Panc1 (cell line): Measurements from ENCODE around the gene PLCD4. TPM values are rescaled to one million over a fixed set of nuclear protein-coding genes. Genes with fewer than 3 reads are reported as not detected.
A peak's percentile ranks its signal among the peaks of the same experiment; 100 is the strongest.

Experiments used
- ATAC-seq: fragments of 200-7000 bp; cut with Tn5 transposase; 2 replicates; pipeline ENCODE4 v1.9.1; 2020; ENCODE audit warnings: mild to moderate bottlenecking, moderate library complexity
- BruUV-seq: library from RNA; stranded (reverse); fragments of 400-500 nt; replicated peaks from 2 replicates; lab custom pipeline; 2021; lab: Mats Ljungman, UMichigan
- CTCF ChIA-PET: fragments of 300-600 bp; sonication (Branson Sonifier 250); formaldehyde crosslinking; loops from one replicate; lab custom pipeline; 2022; ENCODE audit warnings: antibody characterized with exemption; lab: Charles Lee
- POLR2A ChIA-PET: fragments of 300-600 bp; sonication (Branson Sonifier 250); formaldehyde crosslinking; loops from one replicate; lab custom pipeline; 2022; ENCODE audit warnings: antibody characterized with exemption; lab: Charles Lee
- DNase-seq: peaks from one replicate; pipeline ENCODE4 v3.0.0-alpha.2; 2010; ENCODE audit warnings: low read depth, low spot score
- H3K27ac ChIP-seq: 2 replicates; pipeline ENCODE4 v1.5.1; 2011; ENCODE audit warnings: mild to moderate bottlenecking, low read length, inconsistent platforms
- H3K27me3 ChIP-seq: fragments of 200-500 bp; sonication (Bioruptor generic); 2 replicates; pipeline ENCODE4 v1.6.0; 2014; ENCODE audit warnings: low read length, inconsistent platforms; ENCODE audit not compliant: control insufficient read depth, insufficient read depth
- H3K36me3 ChIP-seq: fragments of 200-500 bp; sonication (Bioruptor generic); 2 replicates; pipeline ENCODE4 v1.5.1; 2014; ENCODE audit warnings: inconsistent platforms, mild to moderate bottlenecking, low read length, moderate library complexity; ENCODE audit not compliant: control insufficient read depth, insufficient read depth
- H3K4me1 ChIP-seq: 2 replicates; pipeline ENCODE4 v1.5.1; 2011; ENCODE audit warnings: inconsistent platforms, mild to moderate bottlenecking, low read length, moderate library complexity; ENCODE audit not compliant: control insufficient read depth, insufficient read depth
- H3K4me3 ChIP-seq, 2 experiments: 2 replicates each; pipeline ENCODE4 v1.5.1; 2011 to 2012; ENCODE audit warnings: low read depth in 2 of 2, low read length in 2 of 2, mild to moderate bottlenecking in 2 of 2, inconsistent platforms in 1 of 2, moderate library complexity in 1 of 2
- H3K9me3 ChIP-seq: fragments of 200-500 bp; sonication (Bioruptor generic); 2 replicates; pipeline ENCODE4 v1.5.1; 2014; ENCODE audit warnings: low read depth, mild to moderate bottlenecking, inconsistent platforms, low read length, moderate library complexity; ENCODE audit not compliant: control insufficient read depth, insufficient read depth
- CTCF ChIP-seq: fragments of 450-650 bp; IDR thresholded peaks from 2 replicates; pipeline ENCODE4 v1.5.1; 2017; ENCODE audit warnings: mild to moderate bottlenecking
- POLR2AphosphoS5 ChIP-seq: IDR thresholded peaks from 2 replicates; pipeline ENCODE4 v1.6.1; 2012; ENCODE audit warnings: mild to moderate bottlenecking, low read depth, low read length, moderate library complexity
- REST ChIP-seq, 2 experiments: IDR thresholded peaks; 2 replicates each; pipeline ENCODE4 v1.6.1; 2011 to 2012; ENCODE audit warnings: low read depth in 2 of 2, control low read depth in 1 of 2, low read length in 1 of 2, mild to moderate bottlenecking in 1 of 2, moderate library complexity in 1 of 2; ENCODE audit not compliant: insufficient read depth in 1 of 2
- SIN3A ChIP-seq: IDR thresholded peaks from 2 replicates; pipeline ENCODE4 v1.6.1; 2012; ENCODE audit warnings: low read depth, mild to moderate bottlenecking, low read length, moderate library complexity, borderline replicate concordance; ENCODE audit not compliant: insufficient read depth
- TCF7L2 ChIP-seq: IDR thresholded peaks from 2 replicates; pipeline ENCODE4 v1.6.1; 2011; ENCODE audit warnings: mild to moderate bottlenecking, low read depth, low read length, inconsistent platforms
- in situ Hi-C: cut with HindIII; loops from 2 replicates; pipeline ENCODE4 v1.10.0; 2016; ENCODE audit warnings: low sequenced_read_pairs, low pct_unique_long_range_greater_than_20kb
- intact Hi-C: fragments of 100-400 bp; cut with micrococcal nuclease; formaldehyde crosslinking; loops from one replicate; pipeline ENCODE4 v1.10.0; 2022; ENCODE audit not compliant: unreplicated experiment
- total RNA-seq: library from RNA; stranded (reverse); gene quantifications from one replicate; pipeline ENCODE4 v1.2.1, GENCODE V29; 2021; ENCODE audit not compliant: unreplicated experiment

Gene PLCD4
- total RNA-seq, 1 experiment from 2014 or later, result 12.9 TPM

GRCh38 chr2:218655751-218656150 lies 48.1 kb downstream of the PLCD4 start:
- no peak for DNase-seq
- intact Hi-C loops (no loop called here), in situ Hi-C loops (no loop called here)
- no TSS peak for BruUV-seq
- ChIA-PET POLR2A (no interaction called here), CTCF (no interaction called here)
- Histone ChIP-seq H3K36me3 (peaks cover 12% of the 10 kb centered on the region), H3K27me3 (no peaks in the 10 kb centered on the region), H3K9me3 (no peaks in the 10 kb centered on the region), H3K4me3 (no peak overlapping the region), H3K27ac (no peak overlapping the region), H3K4me1 (peaks cover 12% of the 10 kb centered on the region)
- ATAC-seq, result no peak
- TF ChIP-seq CTCF (no peak), REST (IDR thresholded peaks at IDR 0.05; ENCODE audit: insufficient read depth in 1 of 2, low read depth in 2 of 2, low read length in 1 of 2) (no peak), TCF7L2 (no peak), SIN3A (no peak), POLR2AphosphoS5 (no peak)

- Histone ChIP-seq H3K36me3 (peaks cover 15% of the 10 kb centered on the region), H3K27me3 (no peaks in the 10 kb centered on the region), H3K4me3 (peak overlapping the region; percentile 67 to 85), H3K9me3 (no peaks in the 10 kb centered on the region), H3K27ac (peak overlapping the region; percentile 89), H3K4me1 (peaks cover 12% of the 10 kb centered on the region)
- ChIA-PET CTCF (interaction anchor here (0.7 to 1.8 kb wide), 6 partner anchors 11 to 189 kb away, joined by 3 to 16 read pairs (median 8); no protein-coding TSS in a partner anchor), POLR2A (interaction anchor here (0.7 kb wide), 1 partner anchor 13 kb away, joined by 4 read pairs; no protein-coding TSS in a partner anchor)
- intact Hi-C loops (loop anchor here (2.0 kb wide), 1 partner anchor 188 kb away; no protein-coding TSS in a partner anchor), in situ Hi-C loops (no loop called here)
- ATAC-seq (peak; percentile 68), DNase-seq (no peak)
- no peak for TF ChIP-seq REST (IDR thresholded peaks at IDR 0.05; ENCODE audit: insufficient read depth in 1 of 2, low read depth in 2 of 2, low read length in 1 of 2)
- no peak for TF ChIP-seq TCF7L2
- no peak; the same call in 1 of the 2 replicates for TF ChIP-seq SIN3A
- peak; percentile 81 for TF ChIP-seq CTCF
- no peak for TF ChIP-seq POLR2AphosphoS5
- BruUV-seq, result TSS peak; percentile 86
Measured at GRCh38 chr2:218658671-218659257, 51.1 kb downstream of the PLCD4 start.
